ENCODE data around the gene KNSTRN. TPM values are rescaled to one million over a fixed set of nuclear protein-coding genes. Genes with fewer than 3 reads are reported as not detected.
A peak's percentile ranks its signal among the peaks of the same experiment; 100 is the strongest.

Gene KNSTRN
- total RNA-seq, 5 donors from 2014 or later (not counting 1 experiment from before 2014, with no cell fraction given): 3.8 to 8.0 (median 6.2) TPM

- Histone ChIP-seq H3K9me3 (no peaks in the 10 kb centered on the region), H3K4me3 (ENCODE audit: control insufficient read depth in 1 of 2, extremely low read depth in 1 of 2, low read length in 1 of 2) (peak within 1 kb of the TSS; percentile 60 to 63), H3K27ac (ENCODE audit: low read length) (no peak within 1 kb of the TSS), H3K27me3 (replicated peaks in 1 of 2; ENCODE audit: control insufficient read depth in 2 of 2, extremely low read depth in 1 of 2, insufficient read depth in 2 of 2, low read length in 1 of 2) (peaks cover 0 to 46% of the 10 kb centered on the region in 2 experiments), H3K4me1 (ENCODE audit: control insufficient read depth in 1 of 2, extremely low read depth in 1 of 2, insufficient read depth in 2 of 2, low read length in 2 of 2) (peaks cover 12 to 65% of the 10 kb centered on the region in 2 experiments), H3K36me3 (ENCODE audit: control insufficient read depth in 2 of 2, extremely low read depth in 1 of 2, insufficient read depth in 1 of 2, low read length in 1 of 2) (no peaks in the 10 kb centered on the region)
- ChIA-PET CTCF (interaction anchor here (0.6 to 1.5 kb wide), 5 partner anchors 9 to 412 kb away, joined by 3 to 7 read pairs (median 3); partner anchors contain the start of gene CCDC32 (in 1 of the 2)), POLR2A (interaction anchor here in 1 of 2 donors (0.7 kb wide), 1 partner anchor 1455 kb away, joined by 9 read pairs; no protein-coding TSS in a partner anchor)
- peak; percentile 87 to 91 (median 88) for ATAC-seq (replicated peaks in 1 of 4)
- Mint-ChIP-seq H3K27ac (peak within 1 kb of the TSS; percentile 69 to 74), H3K9me3 (no peaks in the 10 kb centered on the region), H3K4me1 (peaks cover 62 to 65% (median 62%) of the 10 kb centered on the region in 3 donors), H3K27me3 (peaks cover 18 to 30% of the 10 kb centered on the region in 2 donors), H3K36me3 (no peaks in the 10 kb centered on the region), H3K4me3 (peak within 1 kb of the TSS; percentile 88 to 98 (median 93))
- under 1% methylated on average over 88 of the region's 119 CpGs for WGBS (ENCODE audit: insufficient coverage)
- peak; percentile 83 to 95 (median 90) for DNase-seq
These were observed 58.4 kb downstream of the KNSTRN start, which contains the start of gene BAHD1 for GRCh38 chr15:40440743-40441564. TSS of gene BAHD1 (plus strand) at chr15:40440953. CDS start at chr15:40458465, 17,512 bp downstream.

- H3K4me3 ChIP-seq (ENCODE audit: control insufficient read depth in 1 of 2, extremely low read depth in 1 of 2, low read length in 1 of 2): peak overlapping the region; percentile 60 to 63
- Mint-ChIP-seq H3K4me3 (peak overlapping the region; percentile 84 to 89 (median 88)), H3K9me3 (no peaks in the 10 kb centered on the region), H3K4me1 (peaks cover 53 to 65% (median 62%) of the 10 kb centered on the region in 3 donors), H3K36me3 (no peaks in the 10 kb centered on the region), H3K27me3 (peaks cover 18 to 26% of the 10 kb centered on the region in 2 donors), H3K27ac (peak overlapping the region; percentile 63 to 81)
- H3K36me3 ChIP-seq (ENCODE audit: control insufficient read depth in 2 of 2, extremely low read depth in 1 of 2, insufficient read depth in 1 of 2, low read length in 1 of 2): no peaks in the 10 kb centered on the region
- peaks cover 0 to 37% of the 10 kb centered on the region in 2 experiments for H3K27me3 ChIP-seq (replicated peaks in 1 of 2; ENCODE audit: control insufficient read depth in 2 of 2, extremely low read depth in 1 of 2, insufficient read depth in 2 of 2, low read length in 1 of 2)
- DNase-seq (peak in 3 of 35 experiments; percentile 26 to 37 (median 28)), ATAC-seq (replicated peaks in 1 of 4) (peak in 3 of 4 experiments; percentile 1 to 7 (median 4))
- ChIA-PET CTCF (interaction anchor here (0.6 to 1.1 kb wide), 3 partner anchors 8 to 82 kb away, joined by 3 read pairs; no protein-coding TSS in a partner anchor), POLR2A (interaction anchor here in 1 of 2 donors (0.7 kb wide), 1 partner anchor 1454 kb away, joined by 9 read pairs; no protein-coding TSS in a partner anchor)
- WGBS (ENCODE audit: insufficient coverage): under 1% methylated on average over 104 of the region's 119 CpGs
- H3K27ac ChIP-seq (ENCODE audit: low read length): peak overlapping the region; percentile 12
- H3K4me1 ChIP-seq (ENCODE audit: control insufficient read depth in 1 of 2, extremely low read depth in 1 of 2, insufficient read depth in 2 of 2, low read length in 2 of 2): peaks cover 6 to 57% of the 10 kb centered on the region in 2 experiments
- no peaks in the 10 kb centered on the region for H3K9me3 ChIP-seq
These were observed 59.3 kb downstream of the KNSTRN start for GRCh38 chr15:40441565-40442531.

- Histone ChIP-seq H3K27me3 (replicated peaks in 1 of 2; ENCODE audit: control insufficient read depth in 2 of 2, extremely low read depth in 1 of 2, insufficient read depth in 2 of 2, low read length in 1 of 2) (peaks cover 0 to 23% of the 10 kb centered on the region in 2 experiments), H3K4me1 (ENCODE audit: control insufficient read depth in 1 of 2, extremely low read depth in 1 of 2, insufficient read depth in 2 of 2, low read length in 2 of 2) (peaks cover 5 to 45% of the 10 kb centered on the region in 2 experiments), H3K9me3 (no peaks in the 10 kb centered on the region), H3K4me3 (ENCODE audit: control insufficient read depth in 1 of 2, extremely low read depth in 1 of 2, low read length in 1 of 2) (no peak overlapping the region), H3K36me3 (ENCODE audit: control insufficient read depth in 2 of 2, extremely low read depth in 1 of 2, insufficient read depth in 1 of 2, low read length in 1 of 2) (no peaks in the 10 kb centered on the region), H3K27ac (ENCODE audit: low read length) (no peak overlapping the region)
- peak overlapping the region; percentile 84 to 89 (median 88) for H3K4me3 Mint-ChIP-seq
- ATAC-seq (replicated peaks in 1 of 4) (no peak), DNase-seq (no peak)
- WGBS (ENCODE audit: insufficient coverage): 83% methylated on average over 2 of the region's 4 CpGs
- no peaks in the 10 kb centered on the region for H3K9me3 Mint-ChIP-seq
- ChIA-PET CTCF (interaction anchor here in 1 of 2 donors (1.1 to 1.2 kb wide), 2 partner anchors 8 to 64 kb away, joined by 3 read pairs; no protein-coding TSS in a partner anchor), POLR2A (interaction anchor here in 1 of 2 donors (0.5 to 0.6 kb wide), 3 partner anchors 189 to 495 kb away, joined by 4 to 6 read pairs (median 4); no protein-coding TSS in a partner anchor)
- peak overlapping the region in 1 of 2 donors; percentile 81 for H3K27ac Mint-ChIP-seq
- H3K36me3 Mint-ChIP-seq: no peaks in the 10 kb centered on the region
- peaks cover 50 to 63% (median 60%) of the 10 kb centered on the region in 3 donors for H3K4me1 Mint-ChIP-seq
- H3K27me3 Mint-ChIP-seq: peaks cover 12 to 17% of the 10 kb centered on the region in 2 donors
These were observed 60.7 kb downstream of the KNSTRN start for GRCh38 chr15:40443255-40443654.

- Mint-ChIP-seq H3K9me3 (no peaks in the 10 kb centered on the region), H3K27me3 (peaks cover 6 to 11% of the 10 kb centered on the region in 2 donors), H3K4me3 (peak overlapping the region; percentile 84 to 89 (median 88)), H3K36me3 (no peaks in the 10 kb centered on the region), H3K4me1 (peaks cover 53 to 62% (median 58%) of the 10 kb centered on the region in 3 donors), H3K27ac (peak overlapping the region; percentile 19 to 81)
- H3K36me3 ChIP-seq (ENCODE audit: control insufficient read depth in 2 of 2, extremely low read depth in 1 of 2, insufficient read depth in 1 of 2, low read length in 1 of 2): no peaks in the 10 kb centered on the region
- 38% methylated on average over 1 of the region's 3 CpGs for WGBS (ENCODE audit: insufficient coverage)
- H3K27ac ChIP-seq (ENCODE audit: low read length): no peak overlapping the region
- no peaks in the 10 kb centered on the region for H3K9me3 ChIP-seq
- ATAC-seq (replicated peaks in 1 of 4): no peak
- H3K4me3 ChIP-seq (ENCODE audit: control insufficient read depth in 1 of 2, extremely low read depth in 1 of 2, low read length in 1 of 2): no peak overlapping the region
- peaks cover 5 to 48% of the 10 kb centered on the region in 2 experiments for H3K4me1 ChIP-seq (ENCODE audit: control insufficient read depth in 1 of 2, extremely low read depth in 1 of 2, insufficient read depth in 2 of 2, low read length in 2 of 2)
- CTCF ChIA-PET: no interaction called here
- POLR2A ChIA-PET: interaction anchor here in 1 of 2 donors (0.6 kb wide), 1 partner anchor 276 kb away, joined by 4 read pairs; no protein-coding TSS in a partner anchor
- H3K27me3 ChIP-seq (replicated peaks in 1 of 2; ENCODE audit: control insufficient read depth in 2 of 2, extremely low read depth in 1 of 2, insufficient read depth in 2 of 2, low read length in 1 of 2): peaks cover 0 to 17% of the 10 kb centered on the region in 2 experiments
- DNase-seq: no peak
These were observed 61.3 kb downstream of the KNSTRN start for GRCh38 chr15:40443846-40444245.
